Measurements from ENCODE around the gene DUSP22. TPM values are rescaled to one million over a fixed set of nuclear protein-coding genes. Genes with fewer than 3 reads are reported as not detected.

The DUSP22 gene
- total RNA-seq, 1 experiment from 2014 or later = 19.2 TPM

GRCh38 chr6:383856-384255 lies 91.6 kb downstream of the DUSP22 start:
- no peaks in the 10 kb centered on the region for H3K27me3 ChIP-seq (ENCODE audit: insufficient read depth, low read length)
- H3K36me3 ChIP-seq (ENCODE audit: control insufficient read depth in 1 of 2, insufficient read depth in 2 of 2, low read length in 2 of 2) = no peaks in the 10 kb centered on the region
- ChIA-PET RAD21 (ENCODE audit: low non-redundant PET in 1 of 2, low total read pairs in 2 of 2, uncharacterized antibody in 2 of 2, unreplicated experiment in 2 of 2) (no interaction called here), POLR2A (no interaction called here), CTCF (no interaction called here)
- no peak overlapping the region for H3K4me2 ChIP-seq (ENCODE audit: low read length)
- intact Hi-C loops (cut with micrococcal nuclease) = no loop called here
- H3K27ac ChIP-seq (ENCODE audit: low read depth, low read length) = no peak overlapping the region
- no peak overlapping the region for H2AFZ ChIP-seq (ENCODE audit: low read depth, low read length, poor library complexity, severe bottlenecking)
- no peak overlapping the region for H3K4me3 ChIP-seq (replicated peaks in 1 of 2; ENCODE audit: low read depth in 1 of 2, low read length in 2 of 2)
- H3K9ac ChIP-seq (ENCODE audit: low read length) = no peak overlapping the region
- H3K79me2 ChIP-seq (ENCODE audit: insufficient read depth, low read length) = no peaks in the 10 kb centered on the region
- no peaks in the 10 kb centered on the region; a peak in 2 of 4 replicates for H3K9me3 ChIP-seq (ENCODE audit: control insufficient read depth in 1 of 2, insufficient read depth in 1 of 2, low read depth in 1 of 2, low read length in 2 of 2)
- no peaks in the 10 kb centered on the region for H4K20me1 ChIP-seq (ENCODE audit: insufficient read depth)
- TF ChIP-seq SIN3A (IDR thresholded peaks at IDR 0.05; ENCODE audit: low read depth) (no peak), JUND (IDR thresholded peaks at IDR 0.05) (no peak), ATF3 (IDR thresholded peaks at IDR 0.05) (no peak)
- no TSS peak for BruUV-seq (replicated peaks)
- DNase-seq (ENCODE audit: low read depth, low spot score) = no peak
- H3K4me1 ChIP-seq (ENCODE audit: control insufficient read depth in 1 of 2, insufficient read depth in 2 of 2, low read length in 2 of 2) = no peaks in the 10 kb centered on the region
- H3K9me2 ChIP-seq (ENCODE audit: insufficient read depth) = no peaks in the 10 kb centered on the region
- ATAC-seq = no peak

DNA sequence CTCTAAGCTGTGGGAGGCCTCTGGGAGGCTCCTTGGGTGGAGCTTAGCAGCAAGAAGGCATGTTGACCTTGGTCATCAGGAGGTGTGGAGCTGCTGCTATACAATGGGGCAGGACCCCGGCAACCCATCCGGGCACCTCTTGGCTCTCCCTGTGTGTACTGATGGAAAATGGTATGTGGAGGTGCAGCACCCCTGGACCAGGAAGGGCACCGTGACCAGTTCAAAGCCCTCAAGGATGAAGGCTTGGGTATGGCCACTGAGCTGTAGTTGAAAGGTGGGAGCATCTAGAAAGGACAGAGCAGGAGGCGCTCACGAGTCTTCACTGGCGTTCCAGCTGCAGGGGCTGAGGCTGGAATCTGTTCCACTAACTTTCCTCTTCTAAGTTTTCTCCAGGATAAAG lies 92.6 kb downstream of the DUSP22 start:
- ChIA-PET RAD21 (ENCODE audit: low non-redundant PET in 1 of 2, low total read pairs in 2 of 2, uncharacterized antibody in 2 of 2, unreplicated experiment in 2 of 2) (no interaction called here), POLR2A (no interaction called here), CTCF (no interaction called here)
- Histone ChIP-seq H3K27ac (ENCODE audit: low read depth, low read length) (no peak overlapping the region), H3K9me3 (ENCODE audit: control insufficient read depth in 1 of 2, insufficient read depth in 1 of 2, low read depth in 1 of 2, low read length in 2 of 2) (no peaks in the 10 kb centered on the region; a peak in 2 of 4 replicates), H3K4me1 (ENCODE audit: control insufficient read depth in 1 of 2, insufficient read depth in 2 of 2, low read length in 2 of 2) (no peaks in the 10 kb centered on the region), H3K4me2 (ENCODE audit: low read length) (no peak overlapping the region), H3K36me3 (ENCODE audit: control insufficient read depth in 1 of 2, insufficient read depth in 2 of 2, low read length in 2 of 2) (no peaks in the 10 kb centered on the region), H3K79me2 (ENCODE audit: insufficient read depth, low read length) (no peaks in the 10 kb centered on the region), H3K4me3 (replicated peaks in 1 of 2; ENCODE audit: low read depth in 1 of 2, low read length in 2 of 2) (no peak overlapping the region), H4K20me1 (ENCODE audit: insufficient read depth) (no peaks in the 10 kb centered on the region), H2AFZ (ENCODE audit: low read depth, low read length, poor library complexity, severe bottlenecking) (no peak overlapping the region), H3K27me3 (ENCODE audit: insufficient read depth, low read length) (no peaks in the 10 kb centered on the region), H3K9ac (ENCODE audit: low read length) (no peak overlapping the region), H3K9me2 (ENCODE audit: insufficient read depth) (no peaks in the 10 kb centered on the region)
- ATAC-seq (no peak), DNase-seq (ENCODE audit: low read depth, low spot score) (no peak)
- BruUV-seq (replicated peaks) = no TSS peak
- intact Hi-C loops (cut with micrococcal nuclease) = no loop called here
- TF ChIP-seq, protein P1, sequence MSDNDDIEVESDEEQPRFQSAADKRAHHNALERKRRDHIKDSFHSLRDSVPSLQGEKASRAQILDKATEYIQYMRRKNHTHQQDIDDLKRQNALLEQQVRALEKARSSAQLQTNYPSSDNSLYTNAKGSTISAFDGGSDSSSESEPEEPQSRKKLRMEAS (IDR thresholded peaks at IDR 0.05) = no peak
- no peak for TF ChIP-seq CTCF (IDR thresholded peaks at IDR 0.05 in 2 of 3, conservative IDR thresholded peaks at IDR 0.05 in 1 of 3; ENCODE audit: borderline replicate concordance in 1 of 3, insufficient read depth in 1 of 3, low read depth in 2 of 3, low read length in 2 of 3)
- no peak for TF ChIP-seq CBX3 (IDR thresholded peaks at IDR 0.05; ENCODE audit: low read depth)
- TF ChIP-seq, protein P2, sequence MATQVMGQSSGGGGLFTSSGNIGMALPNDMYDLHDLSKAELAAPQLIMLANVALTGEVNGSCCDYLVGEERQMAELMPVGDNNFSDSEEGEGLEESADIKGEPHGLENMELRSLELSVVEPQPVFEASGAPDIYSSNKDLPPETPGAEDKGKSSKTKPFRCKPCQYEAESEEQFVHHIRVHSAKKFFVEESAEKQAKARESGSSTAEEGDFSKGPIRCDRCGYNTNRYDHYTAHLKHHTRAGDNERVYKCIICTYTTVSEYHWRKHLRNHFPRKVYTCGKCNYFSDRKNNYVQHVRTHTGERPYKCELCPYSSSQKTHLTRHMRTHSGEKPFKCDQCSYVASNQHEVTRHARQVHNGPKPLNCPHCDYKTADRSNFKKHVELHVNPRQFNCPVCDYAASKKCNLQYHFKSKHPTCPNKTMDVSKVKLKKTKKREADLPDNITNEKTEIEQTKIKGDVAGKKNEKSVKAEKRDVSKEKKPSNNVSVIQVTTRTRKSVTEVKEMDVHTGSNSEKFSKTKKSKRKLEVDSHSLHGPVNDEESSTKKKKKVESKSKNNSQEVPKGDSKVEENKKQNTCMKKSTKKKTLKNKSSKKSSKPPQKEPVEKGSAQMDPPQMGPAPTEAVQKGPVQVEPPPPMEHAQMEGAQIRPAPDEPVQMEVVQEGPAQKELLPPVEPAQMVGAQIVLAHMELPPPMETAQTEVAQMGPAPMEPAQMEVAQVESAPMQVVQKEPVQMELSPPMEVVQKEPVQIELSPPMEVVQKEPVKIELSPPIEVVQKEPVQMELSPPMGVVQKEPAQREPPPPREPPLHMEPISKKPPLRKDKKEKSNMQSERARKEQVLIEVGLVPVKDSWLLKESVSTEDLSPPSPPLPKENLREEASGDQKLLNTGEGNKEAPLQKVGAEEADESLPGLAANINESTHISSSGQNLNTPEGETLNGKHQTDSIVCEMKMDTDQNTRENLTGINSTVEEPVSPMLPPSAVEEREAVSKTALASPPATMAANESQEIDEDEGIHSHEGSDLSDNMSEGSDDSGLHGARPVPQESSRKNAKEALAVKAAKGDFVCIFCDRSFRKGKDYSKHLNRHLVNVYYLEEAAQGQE (IDR thresholded peaks at IDR 0.05; ENCODE audit: low read depth) = no peak
- TF ChIP-seq CEBPB (IDR thresholded peaks at IDR 0.05; ENCODE audit: low read depth) = no peak
- TF ChIP-seq TCF7L2 (IDR thresholded peaks at IDR 0.05; ENCODE audit: borderline replicate concordance, extremely low read depth, insufficient read depth, insufficient read length) = no peak
- no peak for TF ChIP-seq SP1 (IDR thresholded peaks at IDR 0.05; ENCODE audit: low read depth)
- TF ChIP-seq RAD21 (IDR thresholded peaks at IDR 0.05; ENCODE audit: low read depth) = no peak
- no peak for TF ChIP-seq SIN3A (IDR thresholded peaks at IDR 0.05; ENCODE audit: low read depth)
- TF ChIP-seq POLR2A (IDR thresholded peaks at IDR 0.05; ENCODE audit: borderline replicate concordance, extremely low read depth, insufficient read depth, insufficient read length) = no peak
- no peak for TF ChIP-seq POLR2AphosphoS5 (IDR thresholded peaks at IDR 0.05; ENCODE audit: low read depth, low read length)
- TF ChIP-seq EZH2 (IDR thresholded peaks at IDR 0.05) = no peak
- no peak for TF ChIP-seq SRF (IDR thresholded peaks at IDR 0.05; ENCODE audit: low read depth)
- TF ChIP-seq ELF1 (IDR thresholded peaks at IDR 0.05; ENCODE audit: borderline replicate concordance, low read depth) = no peak
- no peak for TF ChIP-seq YY1 (IDR thresholded peaks at IDR 0.05; ENCODE audit: extremely low read depth, insufficient replicate concordance, low read depth, low read length)
